Transverse colon (tissue), 4 donors: ENCODE data around the gene SPRYD4. TPM values are rescaled to one million over a fixed set of nuclear protein-coding genes. Genes with fewer than 3 reads are reported as not detected.

ENCODE experiments used
- total RNA-seq, 4 donors: library from RNA; depleted of rRNA; stranded (reverse); fragments of >200 nt; gene quantifications; one replicate each; pipeline ENCODE4 v1.1.0, GENCODE V29; 2016

SPRYD4 gene
- total RNA-seq, 4 donors from 2014 or later: 3.0 to 11.5 (median 3.9) TPM

Other genes with a start within 250 kb of the SPRYD4 start
- 10 to 100 TPM; 39.0 to 51.3 (median 42.7) TPM for gene RNF41, start 246.7 kb upstream of the SPRYD4 start, total RNA-seq
- 10 to 100 TPM in 3 of 4 donors, 1 to 10 TPM in 1; 4.9 to 26.8 (median 15.5) TPM for gene NABP2, start 244.2 kb upstream of the SPRYD4 start, total RNA-seq
- 100 to 1,000 TPM; 225 to 325 (median 283) TPM for gene SLC39A5, start 238.5 kb upstream of the SPRYD4 start, total RNA-seq
- gene ANKRD52, start 210.2 kb upstream of the SPRYD4 start, total RNA-seq: 100 to 1,000 TPM in 1 of 4 donors, 10 to 100 TPM in 3; 28.4 to 120 (median 40.0) TPM
- 10 to 100 TPM in 3 of 4 donors, 1 to 10 TPM in 1; 6.7 to 51.5 (median 27.9) TPM for gene COQ10A, start 201.6 kb upstream of the SPRYD4 start, total RNA-seq
- 100 to 1,000 TPM in 3 of 4 donors, 10 to 100 TPM in 1; 92.4 to 297 (median 213) TPM for gene CS, start 168.2 kb upstream of the SPRYD4 start, total RNA-seq
- 10 to 100 TPM; 34.0 to 87.2 (median 51.8) TPM for gene CNPY2, start 152.6 kb upstream of the SPRYD4 start, total RNA-seq
- gene PAN2, start 134.6 kb upstream of the SPRYD4 start, total RNA-seq: 100 to 1,000 TPM in 1 of 4 donors, 10 to 100 TPM in 3; 45.2 to 206 (median 58.0) TPM
- gene IL23A, start 129.7 kb upstream of the SPRYD4 start, total RNA-seq: 1 to 10 TPM in 1 of 4 donors, not detected in 3; 1.3 TPM
- gene STAT2, start 108.5 kb upstream of the SPRYD4 start, total RNA-seq: 100 to 1,000 TPM in 3 of 4 donors, 10 to 100 TPM in 1; 85.6 to 192 (median 115) TPM
- gene APOF, start 105.7 kb upstream of the SPRYD4 start, total RNA-seq: not detected
- gene TIMELESS, start 19.2 kb upstream of the SPRYD4 start, total RNA-seq: 1 to 10 TPM in 3 of 4 donors, under 1 TPM in 1; 0.75 to 7.8 (median 3.9) TPM
- not detected for gene MIP, start 13.9 kb upstream of the SPRYD4 start, total RNA-seq
- gene GLS2, start 19.6 kb downstream of the SPRYD4 start, total RNA-seq: under 1 TPM in 2 of 4 donors, not detected in 2; 0.41 to 0.95 TPM
- 10 to 100 TPM; 17.3 to 55.1 (median 25.2) TPM for gene RBMS2, start 53.2 kb downstream of the SPRYD4 start, total RNA-seq
- gene BAZ2A, start 161.7 kb downstream of the SPRYD4 start, total RNA-seq: 100 to 1,000 TPM; 108 to 261 (median 124) TPM
- gene ATP5F1B, start 177.4 kb downstream of the SPRYD4 start, total RNA-seq: 1,000 to 10,000 TPM in 1 of 4 donors, 100 to 1,000 TPM in 3; 442 to 1,000 (median 608) TPM
- gene PTGES3, start 219.7 kb downstream of the SPRYD4 start, total RNA-seq: 100 to 1,000 TPM in 2 of 4 donors, 10 to 100 TPM in 2; 40.4 to 168 (median 102) TPM